Stimulated activated CD8-positive, alpha-beta memory T cell treated with anti-CD3 and anti-CD28 coated beads, Interleukin-15, amount 100 ng/mL, for 24 hours (primary cell): ENCODE results near the gene EPAS1.

Experiments used
- DNase-seq: peaks from one replicate; pipeline ENCODE4 v3.0.0-alpha.2; 2020; ENCODE audit warnings: low read depth

Gene EPAS1

DNA sequence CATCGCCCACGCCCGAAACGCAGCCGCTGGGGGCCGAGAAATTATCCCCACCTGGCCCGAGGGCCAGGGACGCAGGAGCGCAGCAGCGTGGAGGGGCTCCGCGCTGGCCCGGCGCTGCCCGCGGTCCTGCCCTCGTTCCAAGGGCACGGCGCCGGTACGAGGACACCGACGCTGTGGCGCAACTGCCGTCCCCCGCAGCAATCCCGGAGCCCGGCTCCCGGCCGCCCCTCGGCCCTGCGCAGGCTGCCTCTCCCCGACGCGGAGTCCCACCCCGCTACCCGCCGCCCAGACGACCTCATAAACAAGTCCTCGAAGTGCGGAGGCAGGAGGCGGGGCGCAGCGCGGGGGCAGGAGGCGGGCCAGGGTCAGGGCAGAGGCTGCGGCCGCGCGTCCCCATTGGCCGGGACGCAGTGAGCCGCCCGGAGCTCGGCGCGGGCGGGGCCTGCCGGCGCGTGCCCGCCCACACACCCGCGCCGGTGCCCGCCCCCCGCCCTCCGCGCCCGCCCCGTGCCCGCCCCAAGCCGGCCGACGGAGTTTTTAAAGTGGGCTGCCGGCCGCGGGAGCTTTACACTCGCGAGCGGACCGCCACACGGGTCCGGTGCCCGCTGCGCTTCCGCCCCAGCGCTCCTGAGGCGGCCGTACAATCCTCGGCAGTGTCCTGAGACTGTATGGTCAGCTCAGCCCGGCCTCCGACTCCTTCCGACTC lies at the start of gene EPAS1:
TSS of gene EPAS1 (plus strand) at position 568 of the 706 bp plus-strand sequence. CDS start 505 bp downstream, outside the sequence.
- DNase-seq = peak; percentile 38

DNA sequence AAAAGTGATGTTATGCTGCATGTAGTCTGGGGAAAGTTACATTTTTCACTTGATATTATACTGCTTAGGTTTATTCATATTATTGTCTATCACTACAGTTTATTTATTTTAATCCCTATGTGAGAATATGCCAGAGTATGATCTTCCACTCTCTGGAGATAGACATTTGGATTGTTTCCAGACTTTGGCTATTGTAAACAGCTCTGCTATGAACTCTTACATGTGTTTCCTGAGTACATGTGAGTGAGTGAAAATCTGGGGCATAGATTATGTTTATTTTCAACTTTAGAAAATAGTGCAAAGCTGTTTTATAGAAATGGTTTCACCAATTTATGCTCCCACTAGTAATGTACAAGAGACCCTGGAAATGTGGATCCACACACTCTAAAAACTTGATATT lies 49.0 kb upstream of the EPAS1 start:
- no peak for DNase-seq

DNA sequence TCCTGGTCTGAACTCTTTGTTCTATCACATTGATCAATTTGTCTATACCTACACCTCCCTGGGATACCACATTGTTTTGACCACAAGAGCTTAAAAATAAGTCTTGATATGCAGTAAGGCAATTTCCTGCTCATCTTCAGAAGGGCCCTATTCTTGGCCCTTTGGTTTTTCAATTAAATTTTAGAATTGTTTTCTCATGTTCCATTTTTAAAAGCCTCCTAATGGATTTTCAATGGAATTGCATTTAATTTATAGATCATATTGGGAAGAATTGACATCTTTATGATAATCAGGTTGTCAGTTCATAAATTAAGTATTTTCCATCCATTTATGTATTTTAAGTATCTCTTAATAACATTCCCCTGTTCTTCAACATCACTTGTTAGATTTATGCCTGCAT lies 47.6 kb upstream of the EPAS1 start:
- no peak for DNase-seq

DNA sequence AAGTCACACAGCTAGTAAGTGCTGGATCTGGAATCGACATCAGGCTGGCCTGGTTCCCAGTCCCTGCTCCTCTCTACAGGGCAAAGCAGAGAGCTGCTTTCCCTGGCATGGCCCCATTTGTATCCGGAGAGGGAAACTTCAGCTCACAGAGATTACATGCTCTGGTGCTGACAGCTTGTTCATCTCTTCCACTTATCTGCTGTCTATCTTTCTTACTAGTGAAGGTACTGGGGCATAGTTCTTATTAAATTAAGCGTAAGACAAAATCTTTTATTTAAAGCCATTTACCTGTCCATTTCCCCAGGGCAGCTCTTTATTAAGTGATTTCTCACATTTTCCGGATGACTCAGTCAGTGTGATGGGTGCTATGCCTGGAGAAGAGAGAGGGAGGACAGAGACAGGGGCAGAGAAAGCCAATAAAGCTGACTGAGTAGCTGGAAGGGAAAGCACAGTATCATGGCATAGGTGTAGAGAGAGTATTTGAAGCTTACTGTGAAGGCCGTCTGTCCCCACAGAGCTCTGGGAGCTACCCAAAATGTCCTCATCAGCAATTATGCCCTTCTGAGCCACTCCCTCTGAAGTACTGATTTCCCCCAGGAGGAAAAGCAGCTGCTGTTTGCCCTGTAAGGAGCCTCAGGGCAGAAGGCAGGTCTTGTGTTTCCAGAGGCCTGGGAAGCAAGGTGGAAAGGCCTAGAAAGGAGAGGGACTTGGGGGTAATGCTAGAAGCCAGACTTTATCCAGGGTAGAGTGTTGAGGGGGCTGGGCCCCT lies 44.1 kb upstream of the EPAS1 start:
- no peak for DNase-seq

DNA sequence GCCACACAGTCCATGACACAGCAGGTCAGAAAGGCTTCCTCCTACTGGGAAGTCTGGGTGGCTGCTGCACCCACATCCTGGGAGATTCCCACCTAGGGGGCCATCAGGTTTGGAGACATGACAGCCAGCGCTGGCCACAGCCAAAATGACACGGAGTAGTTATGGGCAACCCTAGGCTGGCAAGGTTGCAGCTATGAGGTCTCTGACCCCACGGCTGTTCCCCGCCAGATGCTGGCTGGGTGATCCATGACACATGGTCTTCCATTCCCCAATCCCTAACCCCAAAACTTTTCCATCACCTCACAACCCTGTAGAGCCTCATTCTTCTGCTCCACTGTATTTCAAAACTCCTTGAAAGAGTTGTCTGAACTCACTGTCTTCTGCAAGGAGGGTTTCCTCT lies 42.7 kb upstream of the EPAS1 start:
- no peak for DNase-seq

DNA sequence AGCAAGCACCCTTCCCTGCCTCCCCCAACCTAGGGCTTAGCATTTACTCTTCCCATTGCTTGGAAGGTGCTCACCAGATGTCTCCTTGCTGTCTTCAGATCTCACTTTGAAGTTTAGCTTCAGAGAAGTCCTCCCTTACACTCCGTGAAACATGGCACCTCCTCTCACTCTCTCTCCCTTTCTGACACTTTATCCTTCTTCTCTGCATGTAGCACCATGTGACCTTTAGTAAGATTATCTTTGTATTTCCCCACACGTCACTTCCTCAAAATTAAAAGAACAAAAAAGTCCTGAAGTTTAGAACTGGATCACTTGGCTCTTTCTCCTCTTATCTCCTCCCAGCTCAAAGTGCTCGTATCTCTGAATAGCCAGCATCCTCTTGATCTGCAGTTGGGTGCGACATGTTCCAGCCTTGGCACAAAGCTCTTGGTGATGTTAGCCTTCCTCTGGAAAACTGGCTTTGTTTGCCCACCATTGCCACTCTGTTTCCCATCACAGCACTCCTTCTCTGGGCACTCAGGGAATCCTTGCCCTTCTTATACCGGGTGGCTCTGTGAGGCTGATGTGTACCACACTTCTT lies 40.6 kb upstream of the EPAS1 start:
- DNase-seq = no peak

DNA sequence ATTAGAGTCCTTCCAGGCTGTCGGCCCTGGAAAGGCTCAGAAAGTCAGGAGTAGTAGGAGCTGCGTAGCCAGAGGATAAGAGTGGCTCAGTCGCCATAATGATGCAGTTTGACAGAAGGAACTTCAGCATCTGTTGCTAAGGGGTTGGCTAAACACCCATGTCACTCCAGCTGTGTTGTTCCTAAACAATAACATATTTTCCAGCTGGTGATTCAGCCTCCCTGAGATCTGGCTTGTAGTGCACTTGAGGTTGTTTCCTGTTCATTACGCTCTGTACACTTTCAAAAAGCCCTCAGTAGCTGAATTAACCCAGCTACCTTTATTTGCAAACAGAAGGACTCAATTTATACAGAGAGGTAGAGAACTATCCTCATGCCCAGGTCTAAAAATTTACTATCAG lies 39.7 kb upstream of the EPAS1 start:
- no peak for DNase-seq

DNA sequence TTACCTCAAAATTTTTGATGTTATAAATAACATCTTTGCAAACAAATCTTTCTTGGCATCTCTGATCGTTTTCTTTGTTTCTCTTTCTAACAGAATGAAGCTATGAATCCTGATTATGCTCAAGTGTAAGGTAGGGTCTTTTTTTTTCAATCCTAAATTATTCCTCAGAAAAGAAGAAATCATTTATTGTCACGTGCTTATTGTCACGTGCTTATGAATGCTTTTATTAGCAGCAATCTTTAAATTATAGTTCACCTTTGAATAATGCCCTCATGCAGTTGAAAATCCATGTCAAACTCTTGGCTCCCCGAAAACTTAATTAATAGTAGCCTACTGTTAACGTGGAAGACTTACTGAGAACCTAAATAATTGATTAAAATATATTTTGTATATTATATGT lies 39.2 kb upstream of the EPAS1 start:
- DNase-seq = no peak

DNA sequence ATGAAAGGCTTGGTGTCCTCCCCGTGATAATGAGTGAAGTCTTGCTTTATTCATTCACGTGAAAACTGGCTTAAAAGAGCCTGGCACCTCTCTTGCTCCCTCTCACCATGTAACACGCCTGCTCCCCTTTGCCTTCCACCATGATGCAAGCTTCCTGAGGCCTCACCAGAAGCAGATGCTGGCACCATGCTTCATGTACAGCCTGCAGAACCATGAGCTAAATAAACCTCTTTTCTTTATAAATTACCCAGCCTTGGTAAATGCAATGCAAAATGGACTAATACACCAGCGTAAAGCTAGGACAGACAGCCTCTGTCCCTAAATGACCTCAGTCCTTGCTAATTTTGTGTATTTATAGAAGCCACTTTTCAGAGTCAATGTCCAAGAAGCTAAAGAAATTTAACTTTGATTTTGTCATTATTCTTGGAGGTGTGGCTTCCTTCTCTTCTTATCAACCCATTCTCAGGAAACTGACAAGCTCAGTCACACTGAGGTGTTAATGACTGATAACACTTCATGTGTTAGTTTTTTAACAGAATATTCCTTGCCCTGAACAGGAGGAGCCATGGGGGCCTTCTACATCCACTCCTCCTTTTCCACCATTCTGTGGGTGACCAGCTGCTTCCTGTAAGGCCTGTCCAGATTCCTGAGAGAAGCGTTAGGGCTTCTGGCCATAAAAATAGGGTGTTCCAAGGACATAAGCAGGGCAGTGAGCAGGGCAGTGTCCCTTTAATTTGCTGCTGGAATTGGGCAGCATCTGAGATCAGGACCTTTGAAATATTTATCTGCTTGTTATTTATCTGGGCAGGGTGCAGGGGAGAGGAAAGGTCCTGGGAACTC lies 38.0 kb upstream of the EPAS1 start:
- no peak for DNase-seq

DNA sequence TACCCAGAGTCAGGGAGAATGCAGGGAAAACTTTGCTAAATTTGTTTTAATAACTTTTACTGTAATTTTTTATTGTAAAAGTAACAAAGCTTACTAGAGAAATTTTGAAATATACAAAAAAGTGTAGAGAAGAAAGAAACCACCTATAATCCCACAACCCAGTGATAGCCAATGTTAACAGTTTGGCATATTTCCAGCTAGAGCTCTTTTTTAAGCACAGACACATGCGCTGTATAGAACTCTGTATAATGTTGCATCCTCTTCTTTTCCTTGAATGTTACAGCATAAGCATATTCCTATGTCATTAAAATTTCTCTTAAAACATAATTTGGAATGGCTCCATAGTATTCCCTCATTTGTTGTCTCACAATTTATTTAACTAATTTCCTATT lies 37.4 kb upstream of the EPAS1 start:
- no peak for DNase-seq

DNA sequence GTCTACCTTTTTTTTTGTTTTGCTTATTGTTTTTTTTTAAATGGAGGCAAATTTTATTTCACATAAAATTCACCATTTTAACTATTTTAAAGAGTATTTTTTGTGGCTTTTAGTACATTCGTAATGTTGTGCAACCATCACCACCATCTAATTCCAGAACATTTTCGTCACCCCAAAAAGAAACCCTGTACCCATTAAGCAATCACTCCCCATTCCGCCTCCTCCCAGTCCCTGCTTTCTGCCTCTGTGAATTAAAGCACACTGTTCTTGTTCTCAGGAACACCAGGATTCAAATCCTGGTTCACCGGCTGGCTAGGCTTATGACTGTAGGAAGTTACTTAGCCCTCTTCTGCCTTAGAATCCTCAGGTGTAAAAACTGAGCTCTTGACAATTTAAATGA lies 36.9 kb upstream of the EPAS1 start:
- no peak for DNase-seq

DNA sequence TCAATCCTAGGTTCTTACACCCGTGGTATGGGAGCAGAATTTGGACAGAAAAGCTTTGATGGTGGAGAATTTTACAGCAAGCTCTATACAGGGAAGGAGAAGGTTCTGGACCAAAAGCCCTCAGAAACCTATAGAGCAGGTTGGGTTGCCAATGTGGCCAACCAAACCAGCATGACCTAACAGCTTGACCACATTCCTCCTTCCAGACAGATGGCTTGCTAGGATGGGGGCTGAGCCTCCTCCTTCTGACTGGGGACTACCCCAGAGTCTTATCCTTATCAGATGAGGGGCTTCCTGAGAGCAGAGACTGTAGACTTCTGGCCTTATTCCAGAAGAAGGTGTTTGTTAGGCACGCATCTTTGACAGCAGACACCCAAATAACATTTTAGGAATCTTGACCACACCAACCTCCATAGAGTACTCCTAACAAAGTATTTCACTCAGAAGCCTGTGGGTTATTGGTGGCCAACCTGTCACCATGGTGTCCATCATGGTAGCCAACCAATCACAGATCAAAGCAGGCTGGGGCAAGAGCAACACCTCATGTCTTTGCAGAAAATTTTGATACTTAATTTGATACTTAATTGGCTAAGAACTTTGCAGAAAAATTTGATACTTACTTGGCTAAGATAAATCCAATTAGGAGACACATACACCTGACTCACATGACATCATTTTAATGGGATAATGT lies 34.8 kb upstream of the EPAS1 start:
- no peak for DNase-seq

DNA sequence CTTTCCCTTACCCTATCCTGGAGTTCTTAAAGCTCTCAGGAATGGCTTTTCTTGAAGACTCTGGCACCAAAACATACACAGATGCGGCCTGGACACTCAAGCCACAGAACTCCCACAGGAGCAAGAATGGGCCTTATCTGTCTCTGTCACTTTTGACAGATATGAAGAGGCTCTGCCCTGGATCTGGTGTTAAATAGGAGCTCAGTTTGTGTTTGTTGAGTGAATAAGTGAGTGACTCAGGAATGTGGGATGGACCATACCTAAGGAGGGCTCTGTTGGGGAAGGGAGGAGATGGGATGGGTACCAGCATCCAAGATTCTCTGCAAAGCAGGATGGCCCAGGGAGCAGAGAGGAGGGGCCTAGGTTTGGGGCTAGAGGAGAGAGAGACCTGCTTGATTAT lies 33.9 kb upstream of the EPAS1 start:
- no peak for DNase-seq

DNA sequence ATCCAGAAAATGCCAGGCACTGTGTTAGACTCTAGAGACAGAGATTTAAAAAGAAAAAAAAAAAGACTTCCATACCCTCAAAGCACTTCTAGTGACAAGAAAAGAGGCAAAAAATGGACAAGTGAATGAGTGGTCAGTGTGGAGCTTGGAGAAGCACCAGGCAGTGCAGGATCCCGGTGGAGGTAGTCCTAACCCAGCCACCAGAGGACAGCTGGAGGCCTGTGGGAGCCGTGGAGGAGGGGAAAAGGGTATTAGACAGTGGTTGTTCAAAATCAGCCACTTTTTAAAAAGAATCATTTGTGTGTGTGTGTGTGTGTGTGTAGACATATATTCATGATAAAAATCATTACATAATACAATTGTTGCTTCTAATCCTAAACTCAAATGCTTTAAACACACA lies 32.8 kb upstream of the EPAS1 start:
- DNase-seq = no peak

DNA sequence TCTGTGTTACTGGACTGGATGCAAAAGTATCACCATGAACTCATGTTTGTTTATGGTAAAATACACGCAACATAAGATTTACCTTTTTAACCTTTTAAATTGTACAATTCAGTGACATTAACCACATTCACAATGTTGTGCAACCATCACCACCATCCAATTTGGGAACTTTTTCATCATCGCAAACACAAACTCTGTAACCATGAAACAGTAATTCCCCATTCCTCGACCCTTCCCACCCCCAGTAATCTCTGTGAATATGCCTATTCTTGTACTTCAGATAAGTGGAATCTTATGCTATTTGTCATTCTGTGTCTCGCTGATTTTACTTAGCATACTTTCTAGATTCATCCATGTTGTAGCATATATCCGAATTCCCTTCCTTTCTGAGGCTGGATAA lies 31.1 kb upstream of the EPAS1 start:
- no peak for DNase-seq

DNA sequence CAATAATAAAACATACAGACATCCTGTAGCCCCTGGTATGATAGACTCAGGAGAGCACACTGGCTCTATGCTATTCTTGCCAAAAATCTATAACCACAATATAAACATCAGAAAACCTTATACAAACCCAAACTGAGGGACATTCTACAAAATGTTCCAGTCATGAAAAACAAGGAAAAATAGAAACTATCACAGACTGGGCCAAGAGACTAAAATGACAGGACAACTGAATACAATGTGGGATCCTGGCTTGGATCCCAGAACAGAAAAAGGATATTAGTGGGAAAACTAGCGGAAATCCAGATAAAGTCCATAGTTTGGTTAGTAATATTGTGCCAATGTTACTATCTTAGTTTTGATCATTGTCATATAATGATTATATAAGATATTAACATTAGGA lies 29.6 kb upstream of the EPAS1 start:
- no peak for DNase-seq

DNA sequence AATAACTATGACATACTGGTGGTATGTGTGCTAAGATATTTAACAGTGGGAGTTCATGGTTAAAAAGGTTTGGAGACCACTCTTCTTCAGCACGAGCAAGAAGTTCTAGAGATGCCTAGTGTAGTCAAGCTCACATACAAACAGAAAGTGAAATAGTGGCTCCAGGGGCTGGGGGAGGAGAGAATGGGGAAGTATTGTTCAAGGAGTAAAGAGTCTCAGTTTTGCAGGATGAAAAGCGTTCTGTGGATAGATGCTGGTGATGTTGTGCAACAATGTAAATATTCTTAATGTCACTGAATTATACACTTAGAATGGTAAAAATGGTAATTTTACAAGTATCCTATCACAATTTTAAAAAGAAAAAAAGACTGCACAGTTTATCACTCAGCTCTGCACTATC lies 29.0 kb upstream of the EPAS1 start:
- no peak for DNase-seq

DNA sequence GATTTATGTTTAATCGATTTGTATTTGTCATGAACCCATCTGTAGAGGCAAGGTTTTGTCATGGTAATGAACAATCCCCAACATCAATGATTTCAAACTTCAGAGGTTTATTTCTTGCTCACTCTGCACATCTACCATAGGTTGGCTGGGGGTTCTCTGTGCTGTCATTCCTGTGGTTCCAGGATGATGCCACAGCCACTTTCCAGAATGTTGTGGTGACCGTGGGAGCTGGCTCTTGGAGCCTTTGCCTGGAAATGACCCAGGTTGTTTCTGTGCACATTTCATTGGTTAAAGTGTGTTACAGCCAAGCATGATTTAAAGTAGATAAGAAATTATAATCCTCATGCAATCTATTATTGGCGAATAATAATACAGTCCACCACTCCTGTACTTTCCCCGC lies 28.2 kb upstream of the EPAS1 start:
- DNase-seq = no peak

DNA sequence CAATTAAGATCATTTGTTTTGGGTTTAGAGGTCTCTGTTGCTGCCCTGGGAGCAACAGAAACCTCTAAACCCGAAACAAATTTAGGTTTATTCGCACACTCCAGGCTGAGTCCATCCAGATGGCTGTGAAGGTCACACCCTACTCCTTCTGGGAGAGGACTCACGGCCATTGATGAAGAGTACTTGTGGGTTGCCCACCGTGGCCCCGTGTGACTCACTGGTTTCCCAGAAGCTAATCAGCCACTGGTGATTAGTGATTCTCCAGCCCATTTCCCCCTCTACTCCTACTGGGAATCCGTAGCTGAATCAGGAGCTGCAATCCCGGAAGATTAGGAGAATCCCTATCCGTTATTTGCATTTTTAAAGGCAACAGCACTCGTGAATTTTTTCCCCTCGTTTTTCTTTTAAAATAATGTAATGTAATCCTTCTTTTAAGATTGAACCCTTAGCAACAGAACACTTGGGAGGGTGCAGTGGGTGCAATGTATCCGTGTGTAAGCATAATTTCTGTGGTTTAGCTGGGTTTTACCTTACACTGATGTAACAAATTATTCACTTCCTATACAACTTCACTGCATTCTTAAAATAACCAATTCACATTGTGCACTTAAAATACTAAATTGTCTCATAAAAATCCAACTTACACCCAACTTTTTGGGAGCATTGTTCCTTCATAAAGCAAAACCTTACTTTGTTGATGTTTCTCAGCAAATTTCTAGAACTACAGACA lies 27.5 kb upstream of the EPAS1 start:
- no peak for DNase-seq

DNA sequence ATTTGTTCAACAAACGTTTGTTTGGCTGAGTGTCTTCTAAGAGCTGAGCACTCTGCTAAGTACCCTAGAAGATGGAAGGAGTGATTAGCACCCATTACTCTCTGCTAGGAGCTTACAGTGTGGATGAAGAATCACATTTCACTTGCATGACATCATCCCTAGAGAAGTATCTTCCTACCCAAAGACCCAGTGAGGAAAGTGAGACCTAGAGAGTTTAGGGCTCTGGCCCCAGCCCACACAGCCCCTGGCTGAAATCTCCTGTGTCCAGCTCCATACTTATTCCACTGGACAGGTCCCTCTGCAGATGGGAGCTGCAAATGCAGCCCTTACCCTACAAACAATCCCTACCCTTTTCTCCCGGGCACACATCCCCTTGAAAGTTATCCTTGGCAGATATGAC lies 26.8 kb upstream of the EPAS1 start:
- no peak for DNase-seq

DNA sequence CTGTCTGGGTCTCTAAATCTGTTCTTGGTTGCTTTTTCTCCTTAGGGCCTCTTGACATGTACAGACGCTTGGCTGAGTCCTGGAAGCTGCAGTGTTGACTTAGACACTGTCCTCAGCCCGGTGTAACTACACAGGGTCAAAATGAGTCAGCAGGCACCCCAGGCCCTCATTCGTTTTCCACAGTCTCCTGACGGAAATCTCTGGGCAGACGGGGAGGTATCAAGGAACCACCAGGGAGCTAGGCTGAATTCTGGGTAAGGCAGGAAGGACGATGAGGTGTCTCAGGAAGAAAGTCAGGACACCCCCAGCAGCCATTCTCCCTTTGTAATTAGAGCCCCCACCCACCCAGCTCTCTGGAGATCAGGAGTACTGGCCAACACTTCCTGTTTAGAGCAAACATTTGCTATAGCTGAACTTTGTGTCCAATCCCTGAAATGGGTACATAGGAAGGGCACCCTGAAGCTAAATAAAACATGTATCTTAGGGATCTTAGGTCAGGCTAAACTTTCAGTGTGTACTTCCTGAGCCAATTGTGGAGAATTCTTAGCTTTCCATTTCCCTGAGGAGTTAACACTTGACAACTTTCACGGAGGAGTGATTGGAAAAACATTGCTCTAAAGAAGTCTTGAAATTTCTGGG lies 23.9 kb upstream of the EPAS1 start:
- DNase-seq = no peak
